Omental fat pad (tissue), 4 donors: ENCODE data around the gene P4HA2. TPM values are rescaled to one million over a fixed set of nuclear protein-coding genes. Genes with fewer than 3 reads are reported as not detected.
"Not testable (repeated sequence)": the region's sequence is repeated elsewhere in the genome, so short reads cannot be mapped to it uniquely, and the experiment has no call there.

Source experiments
- ATAC-seq: fragments of 150-250 bp; one replicate; pipeline ENCODE4 v1.9.1; 2016; ENCODE audit warnings: mild to moderate bottlenecking, moderate library complexity; ENCODE audit not compliant: low FRiP score
- DNase-seq: peaks from one replicate; pipeline ENCODE4 v3.0.0-alpha.2; 2019; ENCODE audit warnings: low spot score
- CTCF ChIP-seq, 3 donors: fragments of 450-650 bp; IDR thresholded peaks; one replicate each; pipeline ENCODE4 v1.5.1; 2016 to 2017; ENCODE audit warnings: antibody characterized with exemption in 3 of 3, mild to moderate bottlenecking in 3 of 3, moderate library complexity in 2 of 3
- small RNA-seq: library from RNA; depleted of rRNA; stranded (forward); fragments of <200 nt; gene quantifications from one replicate; pipeline ENCODE3, GENCODE V24; 2016
- total RNA-seq, 4 donors: library from RNA; depleted of rRNA; stranded (reverse); fragments of >200 nt; gene quantifications; one replicate each; pipeline ENCODE4 v1.1.0, GENCODE V29; 2016

The P4HA2 gene
- total RNA-seq, 4 donors from 2014 or later = 15.8 to 37.7 (median 25.6) TPM

GRCh38 chr5:132147663-132148062 lies 80.0 kb downstream of the P4HA2 start:
- DNase-seq (no peak), ATAC-seq (no peak)
- no peak for TF ChIP-seq CTCF (IDR thresholded peaks at IDR 0.05)

GRCh38 chr5:132145326-132145725 lies 82.3 kb downstream of the P4HA2 start:
- not testable (repeated sequence) for ATAC-seq, DNase-seq

GRCh38 chr5:132143148-132143547 lies 84.5 kb downstream of the P4HA2 start:
- ATAC-seq (no peak), DNase-seq (no peak)
- no peak for TF ChIP-seq CTCF (IDR thresholded peaks at IDR 0.05)

GRCh38 chr5:132142459-132142858 lies 85.2 kb downstream of the P4HA2 start:
- DNase-seq (no peak), ATAC-seq (no peak)
- no peak for TF ChIP-seq CTCF (IDR thresholded peaks at IDR 0.05)

Small RNA genes within 50 kb of the gene (small RNA-seq; reads per million reads assigned to genes)
- not detected for gene AC063976.4

Other genes starting within 250 kb of the P4HA2 start
- 1 to 10 TPM in 2 of 4 donors, under 1 TPM in 1, not detected in 1; 0.75 to 1.4 (median 1.0) TPM for gene ACSL6, start 216.2 kb downstream of the P4HA2 start, total RNA-seq
- not detected for gene IL3, start 167.2 kb downstream of the P4HA2 start, total RNA-seq
- not detected for gene CSF2, start 154.1 kb downstream of the P4HA2 start, total RNA-seq
- gene PDLIM4, start 29.8 kb upstream of the P4HA2 start, total RNA-seq = 10 to 100 TPM; 19.5 to 89.5 (median 23.4) TPM
- 1 to 10 TPM; 2.6 to 6.8 (median 5.7) TPM for gene SLC22A4, start 66.5 kb upstream of the P4HA2 start, total RNA-seq
- 10 to 100 TPM in 3 of 4 donors, 1 to 10 TPM in 1; 7.6 to 38.7 (median 28.6) TPM for gene SLC22A5, start 141.9 kb upstream of the P4HA2 start, total RNA-seq